ENCODE measurements around the gene INA.

Gene INA

DNA sequence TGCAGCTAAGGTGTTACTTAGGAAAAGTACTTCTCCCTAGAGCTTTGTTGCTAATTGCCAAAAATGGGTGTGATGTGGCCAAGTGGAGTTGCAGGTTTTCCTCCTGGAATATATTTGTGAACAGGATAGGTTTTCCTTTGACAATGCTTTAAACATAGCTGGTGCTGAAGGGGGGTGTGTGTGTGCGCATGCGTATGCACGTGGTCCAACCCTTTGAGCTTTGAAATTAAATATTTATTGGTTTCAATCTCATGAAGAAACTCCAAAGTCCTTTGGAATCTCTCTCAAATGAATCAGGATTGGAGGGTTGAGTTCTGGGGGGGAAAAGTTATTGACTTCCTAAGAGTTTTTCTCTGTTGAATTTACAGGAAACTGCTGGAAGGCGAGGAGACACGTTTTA lies 11.1 kb downstream of the INA start:
- Histone ChIP-seq H3K9me3 (ENCODE audit: insufficient read depth, low read depth, low read length) (no peaks in the 10 kb centered on the region), H3K4me3 (ENCODE audit: low read length, poor library complexity, severe bottlenecking) (no peak overlapping the region), H2AFZ (ENCODE audit: low read length) (no peak overlapping the region), H3K79me2 (ENCODE audit: insufficient read depth, low read length) (no peaks in the 10 kb centered on the region), H3K4me2 (ENCODE audit: low read depth, low read length, poor library complexity, severe bottlenecking) (no peak overlapping the region), H3K9ac (ENCODE audit: low read depth, low read length, poor library complexity, severe bottlenecking) (no peak overlapping the region), H3K9me2 (replicated peaks; ENCODE audit: low read depth, low read length) (no peaks in the 10 kb centered on the region), H3F3A (ENCODE audit: low read depth) (no peaks in the 10 kb centered on the region), H3K36me3 (ENCODE audit: insufficient read depth, low read length) (no peaks in the 10 kb centered on the region), H3K4me1 (ENCODE audit: insufficient read depth, low read length, poor library complexity, severe bottlenecking) (no peaks in the 10 kb centered on the region), H4K20me1 (ENCODE audit: insufficient read depth, low read length, poor library complexity, severe bottlenecking) (no peaks in the 10 kb centered on the region), H3K27me3 (ENCODE audit: insufficient read depth, low read length, poor library complexity, severe bottlenecking) (no peaks in the 10 kb centered on the region)
- TF ChIP-seq EZH2phosphoT487 (IDR thresholded peaks at IDR 0.05; ENCODE audit: borderline replicate concordance) = no peak
- TF ChIP-seq, protein P1, sequence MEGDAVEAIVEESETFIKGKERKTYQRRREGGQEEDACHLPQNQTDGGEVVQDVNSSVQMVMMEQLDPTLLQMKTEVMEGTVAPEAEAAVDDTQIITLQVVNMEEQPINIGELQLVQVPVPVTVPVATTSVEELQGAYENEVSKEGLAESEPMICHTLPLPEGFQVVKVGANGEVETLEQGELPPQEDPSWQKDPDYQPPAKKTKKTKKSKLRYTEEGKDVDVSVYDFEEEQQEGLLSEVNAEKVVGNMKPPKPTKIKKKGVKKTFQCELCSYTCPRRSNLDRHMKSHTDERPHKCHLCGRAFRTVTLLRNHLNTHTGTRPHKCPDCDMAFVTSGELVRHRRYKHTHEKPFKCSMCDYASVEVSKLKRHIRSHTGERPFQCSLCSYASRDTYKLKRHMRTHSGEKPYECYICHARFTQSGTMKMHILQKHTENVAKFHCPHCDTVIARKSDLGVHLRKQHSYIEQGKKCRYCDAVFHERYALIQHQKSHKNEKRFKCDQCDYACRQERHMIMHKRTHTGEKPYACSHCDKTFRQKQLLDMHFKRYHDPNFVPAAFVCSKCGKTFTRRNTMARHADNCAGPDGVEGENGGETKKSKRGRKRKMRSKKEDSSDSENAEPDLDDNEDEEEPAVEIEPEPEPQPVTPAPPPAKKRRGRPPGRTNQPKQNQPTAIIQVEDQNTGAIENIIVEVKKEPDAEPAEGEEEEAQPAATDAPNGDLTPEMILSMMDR (conservative IDR thresholded peaks at IDR 0.05; ENCODE audit: low read length) = no peak

DNA sequence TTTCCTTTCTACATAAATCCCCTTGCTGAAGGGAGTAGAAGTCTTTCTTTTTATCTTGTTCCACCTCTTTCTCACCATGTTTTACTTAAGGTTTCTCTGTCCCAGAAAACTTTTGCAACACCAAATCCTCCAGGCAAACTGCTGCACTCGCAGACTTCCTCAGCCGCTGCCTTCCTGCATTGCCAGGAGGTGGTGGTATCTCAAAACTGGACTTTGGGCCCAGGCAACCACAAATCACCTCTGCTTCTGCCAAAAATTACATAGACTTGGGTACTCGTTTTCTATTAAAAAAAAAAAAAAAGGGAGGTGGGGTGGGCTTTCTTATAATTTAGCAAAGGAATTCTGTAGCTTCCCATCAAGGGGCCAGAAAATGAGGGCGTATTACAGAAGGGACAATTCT lies 14.7 kb downstream of the INA start:
- Histone ChIP-seq H3K4me1 (ENCODE audit: insufficient read depth, low read length, poor library complexity, severe bottlenecking) (no peaks in the 10 kb centered on the region), H3K4me2 (ENCODE audit: low read depth, low read length, poor library complexity, severe bottlenecking) (no peak overlapping the region), H2AFZ (ENCODE audit: low read length) (no peak overlapping the region), H3K4me3 (ENCODE audit: low read length, poor library complexity, severe bottlenecking) (no peak overlapping the region), H3K79me2 (ENCODE audit: insufficient read depth, low read length) (no peaks in the 10 kb centered on the region), H3F3A (ENCODE audit: low read depth) (no peaks in the 10 kb centered on the region), H4K20me1 (ENCODE audit: insufficient read depth, low read length, poor library complexity, severe bottlenecking) (no peaks in the 10 kb centered on the region), H3K9ac (ENCODE audit: low read depth, low read length, poor library complexity, severe bottlenecking) (no peak overlapping the region), H3K9me3 (ENCODE audit: insufficient read depth, low read depth, low read length) (no peaks in the 10 kb centered on the region), H3K36me3 (ENCODE audit: insufficient read depth, low read length) (no peaks in the 10 kb centered on the region), H3K9me2 (replicated peaks; ENCODE audit: low read depth, low read length) (no peaks in the 10 kb centered on the region), H3K27me3 (ENCODE audit: insufficient read depth, low read length, poor library complexity, severe bottlenecking) (no peaks in the 10 kb centered on the region)
- no peak for TF ChIP-seq EZH2phosphoT487 (IDR thresholded peaks at IDR 0.05; ENCODE audit: borderline replicate concordance)
- TF ChIP-seq, protein P1 (conservative IDR thresholded peaks at IDR 0.05; ENCODE audit: low read length) = no peak

DNA sequence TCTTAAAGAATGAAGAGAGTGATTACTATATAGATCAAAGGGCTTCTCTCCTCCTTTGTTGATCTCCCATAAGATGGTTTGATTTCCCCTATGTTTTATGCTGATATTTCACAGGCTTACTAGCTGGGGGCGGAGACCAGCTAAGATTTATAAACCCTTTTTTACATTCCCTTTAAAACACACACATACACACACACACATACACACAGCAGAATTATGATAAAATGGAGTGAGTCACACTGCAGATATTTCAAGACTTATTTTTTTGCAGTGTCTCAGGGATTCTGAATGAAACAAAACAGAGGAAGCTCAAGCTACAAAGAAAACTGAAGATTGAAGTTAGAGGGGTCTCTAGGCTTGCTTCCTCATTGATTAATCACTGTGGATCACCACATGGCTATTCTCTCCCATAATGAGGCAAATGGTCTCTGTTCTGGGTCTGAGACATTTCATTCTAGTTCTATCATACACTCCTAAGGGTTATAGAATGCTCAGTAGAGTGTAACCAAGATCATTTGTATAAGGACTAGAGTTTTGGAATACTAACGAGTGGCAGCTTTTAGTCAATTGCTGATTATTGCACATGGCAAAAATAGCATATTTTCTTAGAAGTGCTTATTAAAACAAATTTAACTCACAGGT lies 18.6 kb downstream of the INA start:
- no peak overlapping the region for H2AFZ ChIP-seq (ENCODE audit: low read length)
- no peaks in the 10 kb centered on the region for H3K36me3 ChIP-seq (ENCODE audit: insufficient read depth, low read length)
- H3K9me3 ChIP-seq (ENCODE audit: insufficient read depth, low read depth, low read length) = no peaks in the 10 kb centered on the region
- no peaks in the 10 kb centered on the region for H3K9me2 ChIP-seq (replicated peaks; ENCODE audit: low read depth, low read length)
- H3F3A ChIP-seq (ENCODE audit: low read depth) = no peaks in the 10 kb centered on the region
- H4K20me1 ChIP-seq (ENCODE audit: insufficient read depth, low read length, poor library complexity, severe bottlenecking) = no peaks in the 10 kb centered on the region
- TF ChIP-seq, protein P1 (conservative IDR thresholded peaks at IDR 0.05; ENCODE audit: low read length) = no peak
- no peak for TF ChIP-seq EZH2phosphoT487 (IDR thresholded peaks at IDR 0.05; ENCODE audit: borderline replicate concordance)
- H3K9ac ChIP-seq (ENCODE audit: low read depth, low read length, poor library complexity, severe bottlenecking) = no peak overlapping the region
- no peak overlapping the region for H3K4me3 ChIP-seq (ENCODE audit: low read length, poor library complexity, severe bottlenecking)
- H3K79me2 ChIP-seq (ENCODE audit: insufficient read depth, low read length) = no peaks in the 10 kb centered on the region
- H3K4me1 ChIP-seq (ENCODE audit: insufficient read depth, low read length, poor library complexity, severe bottlenecking) = no peaks in the 10 kb centered on the region
- no peaks in the 10 kb centered on the region for H3K27me3 ChIP-seq (ENCODE audit: insufficient read depth, low read length, poor library complexity, severe bottlenecking)
- H3K4me2 ChIP-seq (ENCODE audit: low read depth, low read length, poor library complexity, severe bottlenecking) = no peak overlapping the region

All from Loucy (cell line).